HG03064 (cell line): ENCODE measurements around the gene MYO7A.

ENCODE experiments used
- ATAC-seq: cut with Tn5 transposase; IDR thresholded peaks from one replicate; pipeline ENCODE4 v1.9.1; 2021; ENCODE audit warnings: low read depth; ENCODE audit not compliant: unreplicated experiment

MYO7A gene

DNA sequence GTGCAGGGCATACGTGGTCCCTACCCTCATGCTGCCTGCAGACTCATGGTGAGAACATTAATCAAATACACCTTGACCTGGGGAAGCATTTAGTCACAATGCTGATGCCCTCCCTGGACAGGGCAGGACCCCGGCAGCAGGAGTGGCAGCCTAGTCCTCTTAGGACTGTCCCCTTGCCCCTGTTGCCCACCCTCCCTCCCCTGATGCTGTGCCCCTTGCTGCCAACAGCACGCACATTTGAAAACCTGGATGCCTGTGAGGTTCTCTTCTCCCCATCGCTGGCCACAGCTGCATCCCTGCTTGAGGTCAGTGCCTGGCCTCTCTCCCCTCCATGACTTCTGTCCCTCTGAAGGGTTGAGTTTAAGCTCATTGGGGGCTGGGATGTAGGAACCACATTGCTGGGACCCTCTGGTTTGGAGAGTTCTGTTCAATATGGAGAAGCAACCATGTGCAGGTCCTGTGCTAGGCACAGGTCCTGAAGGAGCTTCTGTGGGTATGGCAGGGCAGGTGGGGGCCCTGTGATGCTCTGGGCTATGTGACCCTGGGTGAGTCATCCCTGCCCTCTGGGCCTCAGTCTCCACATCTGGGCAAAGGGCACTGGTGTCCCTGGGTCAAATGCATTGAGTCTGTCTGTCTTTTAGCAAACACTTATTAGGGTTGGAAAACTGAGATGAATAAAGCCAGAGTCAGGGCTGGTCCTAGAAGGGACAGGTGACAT, 31.3 kb downstream of the MYO7A start:
- ATAC-seq, result no peak

DNA sequence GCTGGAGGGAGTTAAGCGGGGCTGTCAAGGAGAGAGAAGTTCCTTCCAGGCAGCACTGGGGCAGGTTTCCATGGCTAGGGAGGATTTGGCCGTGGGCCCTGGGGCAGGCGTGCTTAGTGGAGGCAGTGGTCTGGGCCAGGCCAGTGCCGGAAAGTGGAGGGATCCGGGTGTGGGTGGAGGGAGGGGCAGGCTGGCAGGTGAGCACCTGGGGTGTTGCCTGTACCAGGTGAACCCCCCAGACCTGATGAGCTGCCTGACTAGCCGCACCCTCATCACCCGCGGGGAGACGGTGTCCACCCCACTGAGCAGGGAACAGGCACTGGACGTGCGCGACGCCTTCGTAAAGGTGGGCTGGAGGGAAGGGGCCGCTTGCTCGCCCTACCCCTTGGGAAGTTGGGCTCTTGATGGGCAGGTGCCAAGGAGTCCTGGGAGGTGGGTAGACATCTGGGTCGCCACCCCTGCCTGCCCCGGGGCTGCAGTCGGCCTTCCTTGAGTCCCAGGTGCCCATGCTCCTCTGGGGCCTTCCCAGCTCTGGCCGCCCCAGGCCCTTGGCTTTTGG, 32.0 kb downstream of the MYO7A start:
- no peak for ATAC-seq

DNA sequence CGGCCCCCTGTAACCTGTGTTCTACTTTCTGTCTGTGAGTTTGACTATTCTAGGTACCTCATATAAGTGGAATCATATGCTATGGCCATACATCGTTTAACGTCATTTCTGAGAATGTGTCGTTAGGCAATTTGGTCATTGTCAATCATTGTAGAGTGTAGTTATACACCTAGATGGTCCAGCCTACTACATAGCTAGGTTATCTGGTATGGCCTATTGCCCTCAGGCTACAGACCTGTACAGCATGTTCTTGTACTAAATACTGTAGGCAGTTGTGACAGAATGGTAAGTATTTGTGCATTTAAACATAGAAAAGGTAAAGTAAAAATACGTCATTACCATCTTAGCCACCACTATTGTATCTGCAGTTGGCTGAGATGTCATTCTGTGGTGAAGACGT, 35.2 kb downstream of the MYO7A start:
- no peak for ATAC-seq

DNA sequence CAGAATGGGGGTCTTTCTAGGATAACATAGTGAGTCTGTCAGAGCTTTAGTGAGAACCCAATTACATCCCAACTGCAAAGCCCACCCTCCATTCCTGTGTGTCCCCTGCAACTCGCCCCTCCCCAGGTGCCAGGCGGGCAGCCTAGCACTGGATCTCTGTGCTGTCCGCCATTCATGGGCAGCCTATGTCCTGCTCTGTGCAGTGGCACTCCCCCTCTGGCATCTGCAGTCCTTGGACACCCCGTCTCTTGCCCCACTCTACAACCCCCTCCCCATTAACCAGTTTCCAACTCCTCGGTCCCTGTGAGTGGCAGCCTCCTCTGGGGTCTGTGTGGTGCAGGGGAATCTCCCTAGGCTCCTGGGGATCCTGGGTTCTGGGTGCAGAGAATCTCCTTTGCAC, 37.0 kb downstream of the MYO7A start:
- no peak for ATAC-seq

DNA sequence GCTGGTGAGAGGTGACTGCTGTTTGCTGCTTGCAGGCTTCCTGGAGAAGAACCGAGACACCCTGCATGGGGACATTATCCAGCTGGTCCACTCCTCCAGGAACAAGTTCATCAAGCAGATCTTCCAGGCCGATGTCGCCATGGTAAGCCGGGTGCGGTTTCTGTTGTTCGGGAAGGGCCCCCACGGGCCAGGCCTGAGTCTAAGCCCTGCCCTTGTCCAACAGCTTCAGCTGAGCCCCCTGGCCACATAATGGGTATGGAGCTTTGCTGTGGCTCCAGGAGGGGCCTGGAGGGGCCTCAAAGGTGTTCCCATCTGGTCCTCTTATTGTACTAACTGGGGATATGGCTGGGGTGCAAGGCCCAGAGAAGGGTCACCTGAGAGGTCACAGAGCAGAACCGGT, 38.0 kb downstream of the MYO7A start:
- ATAC-seq, result no peak

DNA sequence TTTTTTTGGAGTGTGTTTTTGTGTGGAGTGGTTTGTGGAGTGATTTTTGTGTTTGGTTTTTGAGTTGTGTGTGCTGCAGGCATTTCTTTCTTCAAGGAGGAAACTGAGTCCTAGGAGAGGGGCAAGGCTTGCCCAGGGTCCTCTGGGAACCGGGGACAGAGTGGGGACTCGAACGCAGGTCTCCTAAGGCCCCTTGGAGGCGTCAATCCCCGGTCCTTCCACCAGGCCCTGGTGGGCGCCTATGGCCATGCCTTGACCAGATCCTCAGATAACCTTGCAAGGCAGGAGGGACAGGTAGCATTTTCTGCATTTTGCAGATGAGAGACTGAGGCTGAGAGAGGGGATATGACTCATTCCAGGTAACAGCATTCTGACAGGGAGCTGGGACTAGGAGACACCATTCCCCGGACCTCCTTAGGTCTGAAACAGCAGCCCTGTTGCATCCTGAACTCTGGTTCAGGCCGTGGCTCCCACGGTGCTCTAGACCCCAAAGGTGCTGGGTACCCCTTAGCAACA, 39.1 kb downstream of the MYO7A start:
- no peak for ATAC-seq

DNA sequence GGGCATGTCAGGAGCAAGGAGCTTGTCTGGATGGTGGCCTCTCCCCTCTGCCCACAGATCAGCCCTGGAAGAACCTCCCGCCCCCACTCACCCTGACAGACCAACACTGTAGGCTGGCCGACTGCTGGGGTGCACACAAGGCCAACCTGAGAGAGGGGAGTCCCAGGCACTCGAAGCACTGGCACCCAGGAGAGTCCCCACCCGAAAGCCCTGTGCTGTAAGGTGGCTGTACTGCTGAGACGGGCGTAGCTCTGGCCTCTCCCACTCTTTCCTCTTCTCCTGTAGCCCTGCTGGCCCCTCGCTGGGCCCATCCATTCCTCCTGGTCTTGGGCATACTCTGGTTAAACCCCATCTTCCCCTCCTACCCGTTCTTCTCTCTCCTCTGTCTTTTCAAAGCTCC, 39.7 kb downstream of the MYO7A start:
- no peak for ATAC-seq

DNA sequence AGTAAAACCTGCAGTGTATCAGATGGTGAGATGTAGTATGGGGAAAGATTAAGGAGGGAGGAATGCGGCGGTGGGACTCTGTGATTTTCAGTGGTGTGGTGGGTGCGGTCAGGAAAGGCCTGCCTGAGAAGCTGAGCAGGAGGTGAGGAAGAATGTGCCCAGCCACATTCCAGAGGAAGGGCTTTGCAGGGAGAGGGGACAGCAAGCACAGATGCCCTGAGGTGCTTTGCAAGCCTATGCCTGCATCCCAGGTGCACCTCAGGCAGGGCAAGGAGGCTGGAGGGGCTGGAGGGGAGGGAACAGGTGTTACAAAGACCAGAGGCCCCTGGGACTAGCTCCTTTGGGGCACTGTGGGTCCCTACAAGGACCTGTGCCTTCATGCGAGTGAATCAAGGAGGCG, 42.1 kb downstream of the MYO7A start:
- ATAC-seq, result no peak

DNA sequence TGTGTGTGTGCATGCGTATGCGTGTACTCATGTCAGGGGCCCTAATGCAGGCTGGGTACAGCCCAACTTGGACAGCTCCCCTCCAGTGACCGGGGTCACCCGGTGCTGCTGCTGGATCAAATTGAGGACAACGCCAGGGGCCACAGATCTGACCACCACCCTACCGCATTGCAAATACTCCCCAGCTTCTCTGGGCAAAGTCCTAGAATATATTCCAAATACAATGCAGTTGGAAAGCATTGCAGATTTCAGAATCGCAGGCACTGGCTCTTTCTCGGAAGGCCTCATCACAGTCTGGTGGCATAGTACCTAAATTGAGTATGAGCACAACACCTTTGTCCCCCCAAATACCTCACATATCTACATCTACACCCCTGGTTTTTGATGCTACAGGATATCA, 43.2 kb downstream of the MYO7A start:
- no peak for ATAC-seq

DNA sequence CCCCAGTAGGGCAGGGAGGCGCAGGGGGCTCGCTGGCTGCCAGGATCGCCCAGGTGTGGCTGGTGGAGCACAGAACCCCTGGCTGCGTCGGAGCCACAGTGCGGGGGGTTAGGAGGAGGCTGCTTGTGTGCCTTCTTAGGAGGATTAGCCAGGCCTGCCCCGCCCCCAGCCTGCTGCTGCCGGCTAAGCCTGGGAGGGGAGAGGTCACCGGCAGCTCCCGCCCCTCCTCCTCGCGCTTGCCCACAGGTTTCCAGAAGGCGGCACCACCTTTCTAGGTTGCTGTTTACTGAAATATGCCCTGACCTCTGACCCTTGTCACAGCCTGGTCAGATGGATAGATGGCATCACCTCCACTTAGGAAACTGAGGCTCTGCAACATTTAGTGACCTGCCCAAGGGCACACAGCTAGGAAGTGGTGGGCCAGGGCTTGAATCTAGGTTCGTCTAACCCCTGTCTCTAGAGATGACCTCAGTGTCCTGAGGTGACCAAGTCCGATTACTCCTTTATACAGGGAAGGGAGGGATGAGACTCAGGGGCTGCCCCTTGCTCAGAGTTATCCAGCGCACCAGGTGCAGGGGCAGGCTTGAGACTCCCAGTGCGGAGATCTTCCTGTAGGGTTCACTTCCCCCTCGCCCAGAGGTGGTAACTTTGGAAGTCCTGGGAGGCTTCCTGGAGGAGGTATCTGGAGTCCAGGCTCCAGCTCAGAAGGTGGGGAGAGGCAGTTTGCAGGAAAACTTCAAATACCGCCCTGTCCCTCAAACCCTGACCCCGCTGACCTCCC, 44.0 kb downstream of the MYO7A start:
- ATAC-seq, result no peak

DNA sequence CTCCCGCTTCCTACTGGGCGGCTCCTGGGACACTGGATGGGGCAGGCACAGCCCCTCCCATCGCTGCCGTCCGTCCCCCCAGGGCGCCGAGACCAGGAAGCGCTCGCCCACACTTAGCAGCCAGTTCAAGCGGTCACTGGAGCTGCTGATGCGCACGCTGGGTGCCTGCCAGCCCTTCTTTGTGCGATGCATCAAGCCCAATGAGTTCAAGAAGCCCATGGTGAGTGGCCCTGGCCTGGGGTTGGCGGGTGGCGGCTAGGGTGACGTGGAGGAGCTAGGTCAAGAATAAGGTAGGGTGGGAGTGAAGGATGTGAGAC, 44.6 kb downstream of the MYO7A start:
- ATAC-seq, result no peak

DNA sequence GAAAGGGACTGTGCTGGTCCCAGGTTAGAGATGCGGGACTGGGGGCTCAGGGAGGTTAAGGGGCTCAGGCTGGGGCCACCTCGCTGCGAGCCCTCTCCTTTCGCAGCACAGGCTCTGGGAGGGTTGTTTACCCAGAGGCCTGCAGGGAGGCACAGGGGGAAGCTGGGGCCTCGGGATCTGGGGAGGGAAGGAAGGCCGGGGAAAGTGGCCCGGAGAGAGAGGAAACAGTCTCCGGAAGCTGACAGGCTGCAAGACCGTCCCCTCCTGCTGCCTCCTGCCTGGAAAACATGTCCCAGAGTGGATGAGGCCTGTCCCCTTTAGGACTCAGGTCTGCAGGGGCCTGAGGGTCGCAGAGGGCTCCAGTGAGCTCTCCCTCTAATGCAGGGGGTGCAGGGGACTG, 45.4 kb downstream of the MYO7A start:
- ATAC-seq, result no peak

DNA sequence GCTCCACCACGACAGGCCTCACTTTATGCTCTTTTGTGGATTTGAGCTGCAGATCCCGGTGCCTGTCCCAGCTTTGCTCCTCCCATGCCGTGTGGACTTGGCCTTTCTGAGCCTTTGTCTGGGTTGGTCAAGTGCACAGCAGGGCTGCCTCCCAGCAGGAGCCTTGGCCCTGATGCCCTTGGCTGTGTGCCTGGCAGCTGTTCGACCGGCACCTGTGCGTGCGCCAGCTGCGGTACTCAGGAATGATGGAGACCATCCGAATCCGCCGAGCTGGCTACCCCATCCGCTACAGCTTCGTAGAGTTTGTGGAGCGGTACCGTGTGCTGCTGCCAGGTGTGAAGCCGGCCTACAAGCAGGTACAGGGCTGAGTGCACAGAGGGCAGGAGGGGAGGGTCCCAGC, 46.5 kb downstream of the MYO7A start:
- ATAC-seq, result no peak

DNA sequence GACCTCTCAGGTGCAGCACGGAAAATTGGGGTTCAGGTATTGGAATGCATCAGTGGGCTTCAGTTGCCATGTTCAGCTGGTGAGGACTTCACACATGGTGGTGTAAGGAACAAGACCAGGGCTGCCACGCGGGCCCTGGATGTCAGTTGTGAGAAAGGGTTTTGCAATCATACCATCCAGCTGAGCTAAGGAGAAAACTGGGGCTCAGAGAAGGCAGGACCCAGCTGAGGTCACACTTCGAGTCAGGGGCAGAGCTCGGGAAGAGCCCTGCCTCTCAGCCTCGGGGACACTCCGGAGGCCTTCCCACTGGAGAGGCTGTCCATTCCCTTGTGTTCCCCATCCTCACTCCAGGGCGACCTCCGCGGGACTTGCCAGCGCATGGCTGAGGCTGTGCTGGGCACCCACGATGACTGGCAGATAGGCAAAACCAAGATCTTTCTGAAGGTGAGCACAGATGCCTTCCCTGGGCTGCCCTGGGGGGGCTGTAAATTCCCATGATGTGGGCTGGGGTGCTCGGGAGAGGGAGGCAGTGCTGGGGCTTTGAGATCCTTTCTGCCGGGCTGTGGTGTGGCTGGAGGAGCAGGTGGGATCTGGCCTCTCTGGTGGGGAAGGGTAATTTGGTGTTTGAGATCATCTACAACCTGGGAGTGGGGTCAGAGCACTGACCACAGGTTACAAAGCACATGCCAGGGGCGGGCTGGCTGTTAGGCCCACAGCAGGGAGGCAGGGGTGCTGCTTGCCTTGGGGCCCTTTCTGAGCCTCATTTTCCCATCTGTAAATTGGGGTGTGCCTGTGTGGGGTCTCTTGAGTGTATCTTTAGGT, 47.2 kb downstream of the MYO7A start:
- ATAC-seq, result no peak

DNA sequence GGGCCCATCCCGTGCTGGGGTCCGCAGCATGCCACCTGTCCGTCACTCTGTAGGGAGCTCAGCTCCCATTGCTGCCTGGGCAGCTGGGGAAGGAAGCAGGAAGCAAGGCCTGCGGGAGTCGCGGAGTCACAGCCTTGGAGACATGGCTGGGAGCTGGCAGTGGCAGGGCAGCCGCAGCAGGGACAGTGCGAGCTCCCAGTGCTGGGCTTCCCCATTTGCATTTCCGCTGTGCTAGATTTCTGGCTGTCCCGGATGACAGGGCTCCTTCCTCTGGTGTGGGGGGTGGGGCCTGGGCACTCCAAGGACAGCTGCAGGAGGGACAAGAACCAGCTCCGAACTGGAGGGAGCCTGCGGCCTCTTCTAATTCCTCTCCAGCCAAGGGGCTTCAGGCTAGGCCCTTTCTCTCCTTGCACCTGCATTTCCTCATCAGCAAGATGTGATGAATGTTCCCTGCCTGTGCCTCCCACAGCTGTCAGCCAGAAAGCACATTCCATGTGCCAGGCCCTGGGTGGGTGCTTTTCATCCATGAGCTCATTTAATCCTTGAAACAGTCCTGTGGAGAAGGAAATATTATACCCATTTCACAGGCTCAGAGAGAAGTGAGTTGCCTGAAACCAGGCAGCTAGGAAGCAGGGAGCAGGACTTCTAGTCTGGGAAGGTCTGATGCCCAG, 48.0 kb downstream of the MYO7A start:
- ATAC-seq, result no peak

DNA sequence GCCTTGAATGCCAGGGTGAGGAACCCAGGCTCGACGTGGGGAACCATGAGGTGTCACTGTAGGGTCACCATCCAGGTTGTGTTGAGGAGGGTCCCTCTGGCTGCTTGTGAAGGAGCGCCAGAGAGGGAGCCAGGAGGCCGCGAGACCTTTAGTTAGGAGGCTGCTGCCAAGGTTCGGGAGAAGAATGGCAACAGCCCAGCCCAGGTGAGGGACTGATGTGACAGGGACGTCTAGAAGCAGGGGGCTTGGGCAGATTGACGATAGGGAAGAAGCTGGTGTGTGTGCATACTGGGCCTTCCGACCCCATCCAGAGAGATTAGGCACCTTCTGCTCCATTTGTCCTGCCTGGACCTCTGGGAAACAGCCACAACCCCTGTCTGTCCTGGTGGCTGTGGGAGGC, 49.0 kb downstream of the MYO7A start:
- no peak for ATAC-seq

DNA sequence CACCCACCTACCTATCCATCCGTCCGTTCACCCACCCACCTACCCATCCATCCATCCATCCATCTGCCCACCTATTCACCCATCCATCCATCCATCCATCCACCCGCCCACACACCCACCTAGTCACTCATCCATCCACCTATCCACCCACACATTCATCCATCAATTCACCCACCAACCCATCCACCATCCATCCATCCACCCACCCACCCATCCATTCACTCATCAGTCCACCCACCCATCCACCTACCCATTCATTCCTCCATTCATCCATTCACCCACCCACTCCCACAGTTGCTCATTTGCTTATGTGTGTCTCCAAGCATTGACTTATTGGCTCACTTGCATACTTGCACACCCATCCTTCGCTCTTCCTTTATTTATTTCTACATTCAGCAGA, 50.1 kb downstream of the MYO7A start:
- ATAC-seq, result no peak

DNA sequence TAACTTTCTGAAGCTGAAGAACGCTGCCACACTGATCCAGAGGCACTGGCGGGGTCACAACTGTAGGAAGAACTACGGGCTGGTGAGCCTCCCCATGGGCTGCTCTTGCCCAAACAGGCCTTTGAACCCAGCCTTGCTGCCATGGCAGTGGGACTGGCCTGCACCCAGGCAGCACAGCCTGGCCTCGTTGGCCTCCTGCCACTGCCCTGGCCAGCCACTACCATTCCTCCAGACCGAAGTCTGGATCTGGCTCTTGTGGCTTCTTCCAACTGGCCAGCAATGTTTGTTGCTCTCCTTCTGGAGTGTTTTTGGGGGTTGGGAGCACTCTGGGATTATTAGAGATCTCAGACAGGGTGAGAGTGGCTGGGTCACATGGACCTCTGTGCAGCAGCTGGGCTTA, 51.0 kb downstream of the MYO7A start:
- ATAC-seq, result no peak

DNA sequence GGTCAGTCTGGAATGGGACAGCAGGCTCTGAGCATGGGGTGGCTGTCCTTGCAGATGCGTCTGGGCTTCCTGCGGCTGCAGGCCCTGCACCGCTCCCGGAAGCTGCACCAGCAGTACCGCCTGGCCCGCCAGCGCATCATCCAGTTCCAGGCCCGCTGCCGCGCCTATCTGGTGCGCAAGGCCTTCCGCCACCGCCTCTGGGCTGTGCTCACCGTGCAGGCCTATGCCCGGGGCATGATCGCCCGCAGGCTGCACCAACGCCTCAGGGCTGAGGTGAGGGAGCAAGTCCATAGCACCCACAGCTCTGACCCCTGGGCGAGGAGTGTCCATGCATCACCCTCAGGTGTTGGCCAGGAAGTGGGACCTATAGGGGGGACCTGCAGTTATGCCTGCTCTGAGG, 51.6 kb downstream of the MYO7A start:
- ATAC-seq, result no peak

DNA sequence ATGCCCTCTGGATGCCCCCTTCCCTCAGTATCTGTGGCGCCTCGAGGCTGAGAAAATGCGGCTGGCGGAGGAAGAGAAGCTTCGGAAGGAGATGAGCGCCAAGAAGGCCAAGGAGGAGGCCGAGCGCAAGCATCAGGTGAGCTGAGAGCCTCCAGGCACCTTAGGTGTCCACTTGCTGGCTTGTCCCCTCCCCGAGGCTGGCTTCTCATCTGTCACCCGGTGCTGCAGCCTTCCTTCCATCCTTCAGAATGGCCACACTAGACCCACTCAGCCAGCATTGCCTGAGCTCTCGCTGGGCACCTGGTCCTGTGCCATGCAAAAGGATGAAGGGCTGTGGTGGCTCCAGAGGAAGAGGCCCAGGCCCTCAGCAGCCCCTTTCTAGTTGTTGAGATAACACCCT, 52.3 kb downstream of the MYO7A start:
- no peak for ATAC-seq

DNA sequence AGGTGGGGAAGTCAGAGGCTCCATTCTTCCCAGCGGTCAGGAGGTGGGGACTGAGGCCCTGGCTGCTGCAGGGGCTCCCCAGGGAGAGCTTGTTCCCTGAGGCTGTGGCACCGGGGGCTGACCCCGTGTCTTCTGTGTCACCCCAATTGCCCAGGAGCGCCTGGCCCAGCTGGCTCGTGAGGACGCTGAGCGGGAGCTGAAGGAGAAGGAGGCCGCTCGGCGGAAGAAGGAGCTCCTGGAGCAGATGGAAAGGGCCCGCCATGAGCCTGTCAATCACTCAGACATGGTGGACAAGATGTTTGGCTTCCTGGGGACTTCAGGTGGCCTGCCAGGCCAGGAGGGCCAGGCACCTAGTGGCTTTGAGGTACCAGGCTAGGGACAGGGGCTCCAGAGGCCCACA, 53.2 kb downstream of the MYO7A start:
- ATAC-seq, result no peak
